CD14-positive monocyte (primary cell): ENCODE measurements around the gene THSD7A. TPM values are rescaled to one million over a fixed set of nuclear protein-coding genes. Genes with fewer than 3 reads are reported as not detected.

Experiments used
- DNase-seq, 3 donors: peaks; one replicate each; pipeline ENCODE4 v3.0.0-alpha.2; 2011 to 2022
- H2AFZ ChIP-seq: 2 replicates; pipeline ENCODE4 v1.6.0; 2012; ENCODE audit warnings: mild to moderate bottlenecking, low read depth, low read length, inconsistent platforms; ENCODE audit not compliant: insufficient read depth, poor library complexity, severe bottlenecking
- H3K27ac ChIP-seq, 2 donors: 1 replicate in 1 of 2; 2 replicates in 1 of 2; pipeline ENCODE4 v1.5.1; 2012 to 2013; ENCODE audit warnings: low read length in 2 of 2, control low read depth in 1 of 2, inconsistent platforms in 1 of 2, low read depth in 1 of 2, mild to moderate bottlenecking in 1 of 2
- H3K27me3 ChIP-seq, 2 donors: one replicate each; pipeline versions ENCODE4 v1.6.0 to v1.6.1; 2011 to 2013; ENCODE audit warnings: low read length in 2 of 2; ENCODE audit not compliant: control insufficient read depth in 2 of 2, insufficient read depth in 2 of 2
- H3K36me3 ChIP-seq, 2 donors: replicated peaks in 1 of 2; 1 replicate in 1 of 2; 2 replicates in 1 of 2; pipeline versions ENCODE4 v1.5.1 to v1.6.1; 2012 to 2013; ENCODE audit warnings: low read length in 2 of 2, control low read depth in 1 of 2, inconsistent platforms in 1 of 2, mild to moderate bottlenecking in 1 of 2; ENCODE audit not compliant: insufficient read depth in 2 of 2, control insufficient read depth in 1 of 2
- H3K4me1 ChIP-seq, 2 donors: 1 replicate in 1 of 2; 2 replicates in 1 of 2; pipeline versions ENCODE4 v1.5.1 to v1.6.1; 2012 to 2013; ENCODE audit warnings: low read length in 2 of 2, control low read depth in 1 of 2, inconsistent platforms in 1 of 2, mild to moderate bottlenecking in 1 of 2, moderate library complexity in 1 of 2; ENCODE audit not compliant: insufficient read depth in 2 of 2, control insufficient read depth in 1 of 2
- H3K4me2 ChIP-seq: replicated peaks from 2 replicates; pipeline ENCODE3; 2012; ENCODE audit warnings: low read length, moderate library complexity, mild to moderate bottlenecking; ENCODE audit not compliant: poor library complexity, severe bottlenecking; ENCODE audit errors: extremely low read depth
- H3K4me3 ChIP-seq, 3 experiments: fragments of 200-600 bp in 1 of 3; sonication (generic) in 1 of 3; replicated peaks in 1 of 3; 1 replicate in 2 of 3; 2 replicates in 1 of 3; pipeline ENCODE4 v1.5.1; 2011 to 2013; ENCODE audit warnings: low read length in 3 of 3, mild to moderate bottlenecking in 3 of 3, control low read depth in 2 of 3, low read depth in 2 of 3, inconsistent platforms in 1 of 3, moderate library complexity in 1 of 3
- H3K79me2 ChIP-seq: 2 replicates; pipeline ENCODE4 v1.6.0; 2012; ENCODE audit warnings: mild to moderate bottlenecking, control low read depth, inconsistent platforms, low read length, moderate library complexity; ENCODE audit not compliant: insufficient read depth
- H3K9ac ChIP-seq: 2 replicates; pipeline ENCODE4 v1.6.0; 2017; ENCODE audit warnings: low read length, mild to moderate bottlenecking; ENCODE audit not compliant: insufficient read depth, poor library complexity, severe bottlenecking
- H3K9me3 ChIP-seq, 2 donors: replicated peaks in 1 of 2; 1 replicate in 1 of 2; 2 replicates in 1 of 2; pipeline versions ENCODE4 v1.5.1 to v1.6.1; 2012 to 2013; ENCODE audit warnings: low read length in 2 of 2, control low read depth in 1 of 2; ENCODE audit not compliant: control insufficient read depth in 1 of 2, insufficient read depth in 1 of 2
- H4K20me1 ChIP-seq: 2 replicates; pipeline ENCODE4 v1.6.0; 2012; ENCODE audit warnings: mild to moderate bottlenecking, low read length, control low read depth, moderate library complexity; ENCODE audit not compliant: insufficient read depth
- H3K27ac Mint-ChIP-seq, 7 donors: one replicate each; pipeline ENCODE4 v1.8.0; 2020; ENCODE audit warnings: mild to moderate bottlenecking in 7 of 7, mixed read lengths in 7 of 7, moderate library complexity in 6 of 7, inconsistent platforms in 2 of 7
- H3K27me3 Mint-ChIP-seq, 3 donors: one replicate each; pipeline ENCODE4 v1.8.0; 2021 to 2022; ENCODE audit warnings: low read depth in 3 of 3, mild to moderate bottlenecking in 3 of 3, mixed read lengths in 3 of 3, moderate library complexity in 3 of 3, inconsistent platforms in 1 of 3
- H3K36me3 Mint-ChIP-seq, 2 donors: one replicate each; pipeline ENCODE4 v1.8.0; 2020; ENCODE audit warnings: mixed read lengths in 2 of 2, inconsistent platforms in 1 of 2, mild to moderate bottlenecking in 1 of 2
- H3K4me1 Mint-ChIP-seq: one replicate; pipeline ENCODE4 v1.8.0; 2020; ENCODE audit warnings: mild to moderate bottlenecking, mixed read lengths
- H3K4me3 Mint-ChIP-seq, 2 donors: one replicate each; pipeline ENCODE4 v1.8.0; 2020; ENCODE audit warnings: mild to moderate bottlenecking in 2 of 2, mixed read lengths in 2 of 2, moderate library complexity in 1 of 2
- H3K9me3 Mint-ChIP-seq, 7 donors: one replicate each; pipeline ENCODE4 v1.8.0; 2020 to 2022; ENCODE audit warnings: mixed read lengths in 7 of 7, mild to moderate bottlenecking in 6 of 7, moderate library complexity in 6 of 7, inconsistent platforms in 2 of 7
- WGBS: methylation state at CpG from one replicate; pipeline ENCODE4 v1.1.5; 2013; ENCODE audit warnings: missing lambda C conversion rate; ENCODE audit not compliant: insufficient coverage; 5-methylcytosine and 5-hydroxymethylcytosine counted together
- intact Hi-C, 2 donors: fragments of 100-400 bp; cut with micrococcal nuclease; formaldehyde crosslinking; loops; one replicate each; pipeline versions ENCODE4 v1.15.0 to v1.15.1; 2023
- polyA plus RNA-seq, 3 donors: library from polyadenylated mRNA; depleted of rRNA in 1 of 3; unstranded in 2 of 3; stranded (reverse) in 1 of 3; fragments of 300-500 nt in 2 of 3; fragments of >200 nt in 1 of 3; fragmentation: Illumina TruSeq in 2 of 3; gene quantifications; 1 replicate in 2 of 3; 2 replicates in 1 of 3; pipeline ENCODE4 v1.2.3, GENCODE V29; 2012 to 2021
- TF ChIP-seq, protein P1 (sequence below): fragments of 200-600 bp; IDR thresholded peaks from one replicate; pipeline ENCODE4 v1.8.0; 2022; ENCODE audit warnings: antibody characterized with exemption, mild to moderate bottlenecking

Gene THSD7A
- polyA plus RNA-seq, 3 donors, result under 0.01 TPM; not detected in 2

DNA sequence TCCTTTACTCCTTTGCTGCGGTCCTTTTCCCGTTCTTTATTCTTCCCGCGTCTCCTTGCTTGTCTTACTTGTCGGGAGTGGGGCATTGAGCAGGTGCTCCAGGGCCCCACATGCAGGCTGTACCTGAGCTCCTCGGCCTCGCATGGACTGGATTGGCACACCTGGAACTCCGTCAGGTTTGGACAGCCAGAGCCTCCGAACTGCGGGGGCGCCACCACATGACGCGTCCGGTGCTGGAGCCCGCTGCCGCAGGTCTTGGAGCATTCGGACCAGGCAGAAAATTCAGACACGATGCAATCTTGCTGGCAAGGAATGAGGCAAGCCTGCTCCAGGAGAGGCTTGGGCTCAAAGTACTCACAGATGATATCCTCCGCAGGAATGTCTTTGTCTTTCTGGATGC lies 195.7 kb downstream of the THSD7A start:
- Histone ChIP-seq H3K4me2 (no peak overlapping the region), H4K20me1 (no peaks in the 10 kb centered on the region), H3K36me3 (no peaks in the 10 kb centered on the region), H3K4me1 (no peaks in the 10 kb centered on the region), H3K4me3 (no peak overlapping the region), H3K9ac (no peak overlapping the region), H3K27me3 (no peaks in the 10 kb centered on the region), H2AFZ (no peak overlapping the region), H3K27ac (no peak overlapping the region), H3K79me2 (no peaks in the 10 kb centered on the region), H3K9me3 (peaks cover 7% of the 10 kb centered on the region in 2 donors)
- Mint-ChIP-seq H3K9me3 (peaks cover 0 to 8% (median 0%) of the 10 kb centered on the region in 7 donors), H3K27me3 (no peaks in the 10 kb centered on the region), H3K27ac (peak overlapping the region in 1 of 7 donors; percentile 3), H3K36me3 (no peaks in the 10 kb centered on the region), H3K4me3 (no peak overlapping the region), H3K4me1 (no peaks in the 10 kb centered on the region)
- intact Hi-C loops, result no loop called here
- 96% methylated on average over 19 of the region's 19 CpGs for WGBS
- no peak for DNase-seq
- TF ChIP-seq, protein P1, sequence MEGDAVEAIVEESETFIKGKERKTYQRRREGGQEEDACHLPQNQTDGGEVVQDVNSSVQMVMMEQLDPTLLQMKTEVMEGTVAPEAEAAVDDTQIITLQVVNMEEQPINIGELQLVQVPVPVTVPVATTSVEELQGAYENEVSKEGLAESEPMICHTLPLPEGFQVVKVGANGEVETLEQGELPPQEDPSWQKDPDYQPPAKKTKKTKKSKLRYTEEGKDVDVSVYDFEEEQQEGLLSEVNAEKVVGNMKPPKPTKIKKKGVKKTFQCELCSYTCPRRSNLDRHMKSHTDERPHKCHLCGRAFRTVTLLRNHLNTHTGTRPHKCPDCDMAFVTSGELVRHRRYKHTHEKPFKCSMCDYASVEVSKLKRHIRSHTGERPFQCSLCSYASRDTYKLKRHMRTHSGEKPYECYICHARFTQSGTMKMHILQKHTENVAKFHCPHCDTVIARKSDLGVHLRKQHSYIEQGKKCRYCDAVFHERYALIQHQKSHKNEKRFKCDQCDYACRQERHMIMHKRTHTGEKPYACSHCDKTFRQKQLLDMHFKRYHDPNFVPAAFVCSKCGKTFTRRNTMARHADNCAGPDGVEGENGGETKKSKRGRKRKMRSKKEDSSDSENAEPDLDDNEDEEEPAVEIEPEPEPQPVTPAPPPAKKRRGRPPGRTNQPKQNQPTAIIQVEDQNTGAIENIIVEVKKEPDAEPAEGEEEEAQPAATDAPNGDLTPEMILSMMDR, result no peak

GRCh38 chr7:11633310-11633709 lies 198.7 kb downstream of the THSD7A start:
- Histone ChIP-seq H3K4me3 (no peak overlapping the region), H3K4me2 (no peak overlapping the region), H3K27me3 (no peaks in the 10 kb centered on the region), H3K9ac (no peak overlapping the region), H3K27ac (no peak overlapping the region), H2AFZ (no peak overlapping the region), H3K4me1 (no peaks in the 10 kb centered on the region), H4K20me1 (no peaks in the 10 kb centered on the region), H3K9me3 (peaks cover 7% of the 10 kb centered on the region in 2 donors), H3K36me3 (no peaks in the 10 kb centered on the region), H3K79me2 (no peaks in the 10 kb centered on the region)
- no peaks in the 10 kb centered on the region for H3K4me1 Mint-ChIP-seq
- TF ChIP-seq, protein P1, result no peak
- H3K9me3 Mint-ChIP-seq, result peaks cover 0 to 8% (median 0%) of the 10 kb centered on the region in 7 donors
- no peaks in the 10 kb centered on the region for H3K27me3 Mint-ChIP-seq
- no peak for DNase-seq
- intact Hi-C loops, result no loop called here
- no peak overlapping the region for H3K4me3 Mint-ChIP-seq
- no peaks in the 10 kb centered on the region for H3K36me3 Mint-ChIP-seq
- WGBS, result no CpG with 5 or more reads among the region's 1 CpG
- no peak overlapping the region for H3K27ac Mint-ChIP-seq
